HS-5 (cell line): ENCODE measurements around the gene ARID1B.

ENCODE experiments used
- DNase-seq: peaks from one replicate; pipeline ENCODE4 v3.0.0-alpha.2; 2012; ENCODE audit warnings: low read depth

The ARID1B gene

DNA sequence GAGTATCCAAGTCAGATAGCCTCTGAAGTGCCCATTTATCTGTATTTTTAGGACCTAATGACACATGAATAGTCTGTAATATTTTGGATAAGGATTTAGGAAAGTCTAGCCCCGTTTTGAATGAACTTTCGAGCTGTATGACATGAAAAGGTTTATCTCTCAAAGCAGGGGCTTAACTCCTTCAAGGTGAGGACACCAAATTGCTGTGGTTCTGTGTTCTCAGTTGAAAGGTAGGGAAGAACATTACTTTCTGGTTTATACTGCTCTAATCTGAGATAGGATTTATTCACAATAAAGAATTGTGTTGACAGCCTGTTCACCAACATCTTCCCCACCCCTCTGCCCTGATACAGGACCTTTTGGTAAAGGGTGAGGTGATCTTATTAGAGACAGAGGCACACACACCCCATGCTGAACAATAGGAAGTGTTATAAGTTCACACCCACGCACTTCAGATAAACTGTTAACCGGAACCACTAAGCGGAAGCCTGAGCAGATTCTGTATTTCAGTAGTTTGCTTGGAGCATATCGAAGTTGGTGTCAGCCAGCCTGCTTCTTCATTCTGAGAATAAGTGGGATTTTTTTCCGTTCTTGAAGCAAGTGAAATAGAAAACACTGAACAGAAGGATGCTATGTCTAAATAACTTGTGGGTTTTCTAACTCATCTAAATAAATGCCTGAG lies 322.9 kb downstream of the ARID1B start:
- DNase-seq: no peak

DNA sequence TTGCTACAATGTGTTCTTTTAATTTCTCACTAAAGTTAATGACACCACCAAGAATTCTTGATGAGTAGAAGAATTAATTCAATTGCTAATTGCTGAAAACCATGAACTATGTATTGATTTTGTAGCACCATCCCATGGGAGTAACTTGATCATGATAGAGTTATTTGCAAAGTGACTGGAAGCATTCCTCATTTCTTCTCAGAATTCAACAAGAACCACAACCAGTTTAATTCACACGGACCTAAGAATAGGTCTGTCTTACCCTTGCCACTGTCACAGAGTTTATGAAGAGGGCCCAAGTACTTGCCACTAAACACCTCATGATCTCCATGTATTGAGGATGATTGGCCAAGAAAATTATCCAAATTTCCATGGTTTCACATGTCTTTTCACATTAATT lies 324.0 kb downstream of the ARID1B start:
- no peak for DNase-seq

DNA sequence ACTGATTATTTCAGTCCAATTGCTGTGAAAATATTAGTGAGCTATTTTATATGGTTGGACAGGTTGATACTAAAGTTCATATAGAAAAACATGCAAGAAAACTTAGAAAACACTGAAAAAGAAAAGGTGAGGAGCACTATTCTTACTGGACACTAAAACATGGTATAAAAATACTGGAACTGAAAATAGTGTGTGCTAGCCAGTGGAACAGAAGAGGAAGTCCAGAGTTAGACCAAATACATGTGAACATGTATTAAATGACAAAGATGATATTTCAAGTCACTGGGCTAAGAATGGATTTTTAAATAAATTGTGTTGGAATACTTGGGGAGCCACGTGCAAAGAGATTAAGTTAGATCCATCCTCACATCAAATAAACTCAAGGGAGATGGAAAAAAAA lies 327.6 kb downstream of the ARID1B start:
- no peak for DNase-seq

GRCh38 chr6:157106487-157106886 lies 329.3 kb downstream of the ARID1B start:
- DNase-seq: peak; percentile 47

- DNase-seq: no peak
These were observed 330.4 kb downstream of the ARID1B start for GRCh38 chr6:157107571-157107914.

GRCh38 chr6:157107915-157108651 lies 330.9 kb downstream of the ARID1B start:
- peak; percentile 82 for DNase-seq

DNA sequence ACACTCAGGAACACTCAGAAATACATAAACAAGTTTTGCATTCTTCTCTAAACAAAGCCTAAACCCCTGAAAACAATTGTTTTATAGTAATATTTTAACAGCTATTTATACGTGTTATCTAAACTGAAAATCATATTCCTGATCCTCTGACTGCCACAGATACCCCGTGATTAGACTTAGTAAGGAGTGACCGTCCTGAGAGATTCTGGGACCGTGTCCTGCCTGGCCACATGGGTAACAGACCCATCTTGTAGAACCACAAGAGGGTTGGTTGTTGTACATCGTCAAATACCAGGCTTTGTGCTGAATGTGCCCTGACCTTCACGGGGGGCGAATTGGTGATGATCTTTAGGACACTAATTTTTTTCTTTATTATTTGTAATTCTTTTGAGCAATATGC lies 331.7 kb downstream of the ARID1B start:
- no peak for DNase-seq

- no peak for DNase-seq
These were observed 333.4 kb downstream of the ARID1B start for GRCh38 chr6:157110607-157111006.

DNA sequence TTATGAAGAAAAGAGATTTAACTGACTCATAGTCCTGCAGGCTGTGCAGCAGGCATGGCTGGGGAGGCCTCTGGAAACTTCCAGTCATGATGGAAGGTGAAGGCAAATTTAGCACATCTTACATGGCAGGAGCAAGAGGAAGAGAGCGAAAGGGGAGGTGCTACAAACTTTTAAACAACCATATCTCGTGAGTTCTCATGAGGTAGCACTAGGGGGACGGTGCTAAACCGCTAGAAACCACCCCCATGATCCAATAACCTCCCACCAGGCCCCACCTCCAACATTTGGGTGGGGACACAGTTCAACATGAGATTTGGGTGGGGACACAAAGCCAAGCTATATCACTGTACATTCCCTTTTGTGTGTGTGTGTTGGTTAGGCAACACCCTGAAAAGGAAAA lies 336.2 kb downstream of the ARID1B start:
- DNase-seq: no peak

DNA sequence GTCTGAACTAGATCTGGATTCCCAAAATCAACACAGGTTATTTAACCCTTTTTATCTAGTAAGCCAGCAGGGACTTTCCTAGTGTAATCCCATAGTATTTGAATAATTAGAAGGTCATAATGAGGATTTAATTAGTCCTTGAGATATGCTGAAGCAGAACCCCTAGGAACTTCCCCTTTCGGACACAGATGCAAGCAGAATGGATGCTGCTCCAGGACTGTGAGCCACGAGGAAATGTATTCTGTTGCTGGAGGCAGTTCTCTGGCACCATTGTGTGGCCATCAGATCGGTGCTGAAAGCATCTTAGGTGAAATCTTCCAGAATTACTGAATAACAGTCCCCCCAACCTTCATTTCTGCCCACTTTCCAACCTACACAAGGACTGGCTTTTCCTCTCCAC lies 339.2 kb downstream of the ARID1B start:
- DNase-seq: no peak

GRCh38 chr6:157117431-157118095 lies 340.4 kb downstream of the ARID1B start:
- no peak for DNase-seq

DNA sequence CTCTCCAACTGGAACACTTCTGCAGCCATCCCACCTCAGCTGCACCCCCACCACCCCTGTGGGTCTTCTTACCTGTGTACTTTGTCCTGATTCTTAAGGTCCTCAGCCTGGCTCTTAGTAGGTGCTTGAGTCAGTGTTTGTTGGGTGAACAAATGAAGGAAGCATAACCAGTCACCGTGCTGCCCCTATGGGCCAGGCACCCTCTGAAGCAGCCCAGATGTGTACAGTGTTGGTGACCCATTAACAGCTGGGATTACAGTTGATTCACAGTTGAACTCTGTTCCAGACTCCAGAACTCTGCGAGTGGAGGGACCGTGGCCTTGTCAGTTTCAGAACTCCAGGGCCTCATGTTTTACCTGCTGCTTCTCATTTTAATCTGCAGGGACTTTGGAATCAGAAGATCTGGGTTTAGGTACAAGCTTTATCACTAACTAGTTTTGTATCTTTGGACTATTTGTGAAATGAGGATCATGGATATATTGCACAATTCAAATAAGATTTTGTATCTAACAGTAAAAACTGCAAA lies 342.4 kb downstream of the ARID1B start:
- no peak for DNase-seq

- DNase-seq: no peak
These were observed 343.5 kb downstream of the ARID1B start for GRCh38 chr6:157120534-157121232.

- no peak for DNase-seq
These were observed 344.7 kb downstream of the ARID1B start for GRCh38 chr6:157121897-157122296.

- DNase-seq: no peak
These were observed 346.1 kb downstream of the ARID1B start for GRCh38 chr6:157123234-157123633.

- no peak for DNase-seq
These were observed 347.5 kb downstream of the ARID1B start for GRCh38 chr6:157124485-157125254.

DNA sequence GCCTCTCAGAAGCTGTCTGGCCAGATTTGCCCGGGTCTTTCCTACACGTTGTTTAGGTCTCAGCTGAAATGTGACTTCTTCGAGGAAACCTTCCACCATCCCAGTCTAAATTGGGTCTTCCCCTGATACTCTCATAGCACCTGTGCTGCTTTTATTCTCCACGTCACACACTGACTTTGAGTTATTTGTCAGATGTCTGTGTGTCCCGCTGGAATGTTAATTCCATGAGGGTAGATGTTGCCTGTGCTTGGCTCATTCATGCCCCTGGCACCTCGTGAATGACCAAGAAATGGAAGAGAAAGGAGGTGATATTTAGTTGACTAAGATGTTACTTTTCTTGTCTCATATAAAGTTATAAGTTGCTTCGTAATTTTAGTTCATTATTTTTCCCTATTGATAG lies 348.4 kb downstream of the ARID1B start:
- DNase-seq: no peak

- no peak for DNase-seq
These were observed 349.3 kb downstream of the ARID1B start for GRCh38 chr6:157126183-157127098.

GRCh38 chr6:157128235-157128775 lies 351.1 kb downstream of the ARID1B start:
- DNase-seq: no peak

GRCh38 chr6:157131250-157131649 lies 354.1 kb downstream of the ARID1B start:
- no peak for DNase-seq
